HepG2 (cell line): ENCODE measurements around the gene AMZ2. TPM values are rescaled to one million over a fixed set of nuclear protein-coding genes. Genes with fewer than 3 reads are reported as not detected.

Source experiments
- ADNP ChIP-seq: sonication (generic); formaldehyde crosslinking; IDR thresholded peaks from 2 replicates; pipeline ENCODE4 v1.4.0; 2020; ENCODE audit warnings: missing genetic modification reagents
- ELF4 ChIP-seq: sonication (generic); formaldehyde crosslinking; IDR thresholded peaks from 2 replicates; pipeline ENCODE4 v1.5.0; 2020; ENCODE audit warnings: missing genetic modification reagents, mild to moderate bottlenecking, moderate library complexity, borderline replicate concordance
- HOXA9 ChIP-seq: sonication (generic); formaldehyde crosslinking; IDR thresholded peaks from 2 replicates; pipeline ENCODE4 v1.8.1; 2022; ENCODE audit warnings: missing genetic modification reagents, mild to moderate bottlenecking, moderate library complexity, borderline replicate concordance
- JARID2 ChIP-seq: sonication (generic); formaldehyde crosslinking; IDR thresholded peaks from 2 replicates; pipeline ENCODE4 v1.8.1; 2023; ENCODE audit warnings: missing genetic modification reagents, inconsistent platforms; ENCODE audit not compliant: insufficient replicate concordance
- KLF12 ChIP-seq: sonication (generic); formaldehyde crosslinking; IDR thresholded peaks from 2 replicates; pipeline ENCODE4 v1.4.0; 2020; ENCODE audit warnings: missing genetic modification reagents, borderline replicate concordance
- NFATC3 ChIP-seq: sonication (generic); formaldehyde crosslinking; IDR thresholded peaks from 2 replicates; pipeline ENCODE4 v1.5.1; 2020; ENCODE audit warnings: mild to moderate bottlenecking, missing genetic modification reagents
- NONO ChIP-seq, 2 experiments: fragments of 450-650 bp in 1 of 2; sonication (generic) in 1 of 2; formaldehyde crosslinking in 1 of 2; IDR thresholded peaks in 1 of 2; conservative IDR thresholded peaks in 1 of 2; 2 replicates each; pipeline versions ENCODE4 v1.6.1 to v1.8.0; 2017 to 2022; ENCODE audit warnings: mild to moderate bottlenecking in 1 of 2, missing genetic modification reagents in 1 of 2, moderate library complexity in 1 of 2
- POGK ChIP-seq: sonication (generic); formaldehyde crosslinking; conservative IDR thresholded peaks from 2 replicates; pipeline ENCODE4 v1.8.0; 2022; ENCODE audit warnings: mild to moderate bottlenecking, moderate library complexity, missing genetic modification reagents
- SMAD9 ChIP-seq: sonication (generic); formaldehyde crosslinking; IDR thresholded peaks from 2 replicates; pipeline ENCODE4 v1.5.1; 2020; ENCODE audit warnings: mild to moderate bottlenecking, missing genetic modification reagents
- SRF ChIP-seq: IDR thresholded peaks from 2 replicates; pipeline ENCODE4 v1.6.1; 2011; ENCODE audit warnings: mild to moderate bottlenecking, low read depth, low read length, moderate library complexity
- SYNCRIP ChIP-seq: fragments of 200-400 bp; formaldehyde crosslinking; IDR thresholded peaks from 2 replicates; pipeline ENCODE4 v1.6.1; 2018; ENCODE audit warnings: mild to moderate bottlenecking, low read depth, low read length; ENCODE audit not compliant: insufficient read depth
- TCF7 ChIP-seq: sonication (generic); IDR thresholded peaks from 2 replicates; pipeline ENCODE4 v1.6.1; 2016; ENCODE audit warnings: antibody characterized with exemption, low read depth
- ZNF234 ChIP-seq: sonication (generic); formaldehyde crosslinking; conservative IDR thresholded peaks from 2 replicates; pipeline ENCODE4 v1.5.1; 2020; ENCODE audit warnings: mild to moderate bottlenecking, missing genetic modification reagents
- ZNF496 ChIP-seq: sonication (generic); formaldehyde crosslinking; IDR thresholded peaks from 2 replicates; pipeline ENCODE4 v1.8.1; 2023; ENCODE audit warnings: mild to moderate bottlenecking, moderate library complexity, missing genetic modification reagents; ENCODE audit not compliant: insufficient replicate concordance
- ZNF605 ChIP-seq: sonication (generic); formaldehyde crosslinking; IDR thresholded peaks from 2 replicates; pipeline ENCODE4 v1.8.0; 2022; ENCODE audit warnings: mild to moderate bottlenecking, missing genetic modification reagents
- ZNF609 ChIP-seq: sonication (generic); formaldehyde crosslinking; IDR thresholded peaks from 2 replicates; pipeline ENCODE4 v1.4.0; 2020; ENCODE audit warnings: mild to moderate bottlenecking, missing genetic modification reagents, borderline replicate concordance
- ZNF616 ChIP-seq: sonication (generic); formaldehyde crosslinking; IDR thresholded peaks from 2 replicates; pipeline ENCODE4 v1.5.0; 2020; ENCODE audit warnings: low read depth, mild to moderate bottlenecking, missing genetic modification reagents
- polyA plus RNA-seq, 8 experiments: library from polyadenylated mRNA; depleted of rRNA in 3 of 8; stranded (reverse) in 7 of 8; unstranded in 1 of 8; fragments of >200 nt; fragmentation: Illumina TruSeq in 4 of 8; extraction: Trizol in 4 of 8; gene quantifications; 2 replicates each; pipeline versions ENCODE4 v1.2.1 to v1.2.3, GENCODE V29; 2011 to 2016; ENCODE audit warnings: low read depth in 4 of 8, missing spikeins in 1 of 8, mixed read lengths in 1 of 8; ENCODE audit not compliant: insufficient read depth in 1 of 8
- total RNA-seq, 5 experiments: library from RNA; depleted of rRNA; stranded (reverse); fragments of >200 nt; fragmentation: Illumina TruSeq; extraction: Trizol; gene quantifications; 2 replicates each; pipeline ENCODE4 v1.2.3, GENCODE V29; 2016; ENCODE audit warnings: low read depth in 1 of 5
- TF ChIP-seq, protein P1 (sequence below): IDR thresholded peaks from 2 replicates; pipeline ENCODE4 v1.6.1; 2016; ENCODE audit warnings: mild to moderate bottlenecking, missing biosample characterization, missing genetic modification reagents

AMZ2 gene
- total and polyA plus RNA-seq, 2 of the 13 experiments (the other 11 are each of a cell fraction or from before 2014, with no cell fraction given): 86.9 to 90.2 TPM

- TF ChIP-seq TCF7 (no peak), KLF12 (CRISPR knock-in tag) (no peak), ZNF496 (CRISPR knock-in tag) (no peak), ADNP (CRISPR knock-in tag) (no peak), ZNF609 (CRISPR knock-in tag) (peak; percentile 35; the same call in 1 of the 2 replicates), JARID2 (peak; percentile 46), SMAD9 (CRISPR knock-in tag) (peak; percentile 21; the same call in 1 of the 2 replicates), HOXA9 (no peak; the same call in 1 of the 2 replicates), NONO (IDR thresholded peaks at IDR 0.05) (no peak), NONO (CRISPR knock-in tag; conservative IDR thresholded peaks at IDR 0.05) (peak; percentile 75), POGK (CRISPR knock-in tag) (peak; percentile 48; the same call in 1 of the 2 replicates), ZNF605 (CRISPR knock-in tag) (peak; percentile 75; the same call in 1 of the 2 replicates), ELF4 (CRISPR knock-in tag) (no peak), ZNF234 (no peak), ZNF616 (0 out of 2 replicates have a peak, but pooled peaks have one; percentile 18), NFATC3 (no peak; the same call in 1 of the 2 replicates), SYNCRIP (no peak), SRF (no peak)
- TF ChIP-seq, protein P1, sequence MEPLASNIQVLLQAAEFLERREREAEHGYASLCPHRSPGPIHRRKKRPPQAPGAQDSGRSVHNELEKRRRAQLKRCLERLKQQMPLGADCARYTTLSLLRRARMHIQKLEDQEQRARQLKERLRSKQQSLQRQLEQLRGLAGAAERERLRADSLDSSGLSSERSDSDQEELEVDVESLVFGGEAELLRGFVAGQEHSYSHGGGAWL: peak; percentile 92
Observed at GRCh38 chr17:68291836-68292688, 44.2 kb downstream of the AMZ2 start (continued).
